Stomach (tissue), 9 donors: Measurements from ENCODE around the gene HEATR9. TPM values are rescaled to one million over a fixed set of nuclear protein-coding genes. Genes with fewer than 3 reads are reported as not detected.
A peak's percentile ranks its signal among the peaks of the same experiment; 100 is the strongest.

Experiments used
- DNase-seq, 2 donors: peaks; one replicate each; pipeline versions ENCODE4 v3.0.0 to v3.0.0-alpha.2; 2013 to 2019
- H3K27ac ChIP-seq, 5 donors: fragments of 200-600 bp in 4 of 5; sonication (generic) in 4 of 5; one replicate each; pipeline ENCODE4 v1.5.1; 2013 to 2019; ENCODE audit warnings: mild to moderate bottlenecking in 1 of 5, moderate library complexity in 1 of 5
- H3K27me3 ChIP-seq, 3 donors: fragments of 200-600 bp; sonication (generic); one replicate each; pipeline ENCODE4 v1.5.1; 2017 to 2019; ENCODE audit warnings: mixed run types in 1 of 3
- H3K36me3 ChIP-seq, 4 donors: fragments of 200-600 bp; sonication (generic); 1 replicate in 3 of 4; 2 replicates in 1 of 4; pipeline ENCODE4 v1.5.1; 2016 to 2019
- H3K4me1 ChIP-seq, 4 donors: fragments of 200-600 bp; sonication (generic); one replicate each; pipeline ENCODE4 v1.5.1; 2016 to 2019
- H3K4me3 ChIP-seq, 4 donors: fragments of 200-600 bp; sonication (generic) in 3 of 4; one replicate each; pipeline ENCODE4 v1.5.1; 2016 to 2019; ENCODE audit warnings: mild to moderate bottlenecking in 1 of 4
- H3K9me3 ChIP-seq, 4 donors: fragments of 200-600 bp; sonication (generic); one replicate each; pipeline ENCODE4 v1.5.1; 2016 to 2019
- CTCF ChIP-seq, 7 experiments: fragments of 450-650 bp in 4 of 7; fragments of 200-600 bp in 3 of 7; sonication (generic) in 3 of 7; IDR thresholded peaks; one replicate each; pipeline ENCODE4 v1.5.1; 2016 to 2019; ENCODE audit warnings: antibody characterized with exemption in 7 of 7, control low read depth in 2 of 7, mild to moderate bottlenecking in 1 of 7
- EP300 ChIP-seq: sonication (generic); formaldehyde crosslinking; IDR thresholded peaks from one replicate; pipeline ENCODE4 v1.6.1; 2017; ENCODE audit warnings: antibody characterized with exemption
- POLR2A ChIP-seq, 4 donors: fragments of 450-650 bp; IDR thresholded peaks; one replicate each; pipeline ENCODE4 v1.6.1; 2016; ENCODE audit warnings: antibody characterized with exemption in 4 of 4, control low read depth in 2 of 4, mild to moderate bottlenecking in 1 of 4, moderate library complexity in 1 of 4
- POLR2AphosphoS5 ChIP-seq, 3 donors: sonication (generic); formaldehyde crosslinking; IDR thresholded peaks; one replicate each; pipeline ENCODE4 v1.6.1; 2016; ENCODE audit warnings: antibody characterized with exemption in 3 of 3
- WGBS, 5 donors: extraction: QIAGEN DNeasy Blood & Tissue Kit in 3 of 5; methylation state at CpG; one replicate each; pipeline versions ENCODE4 v1.1.5 to v1.1.7; 2013 to 2018; 5-methylcytosine and 5-hydroxymethylcytosine counted together
- intact Hi-C: fragments of 100-400 bp; cut with DNase I; formaldehyde crosslinking; loops from one replicate; pipeline ENCODE4 v1.15.1; 2023; ENCODE audit warnings: low total_unique reads
- polyA plus RNA-seq, 3 donors: library from polyadenylated mRNA; stranded (reverse); fragments of 200-250 nt; gene quantifications; one replicate each; pipeline ENCODE4 v1.2.3, GENCODE V29; 2013
- small RNA-seq, 4 donors: library from RNA; depleted of rRNA; stranded (forward); fragments of <200 nt; gene quantifications; one replicate each; pipeline ENCODE3, GENCODE V24; 2016
- total RNA-seq, 5 donors: library from RNA; depleted of rRNA; stranded (reverse); fragments of >200 nt; gene quantifications; one replicate each; pipeline versions ENCODE4 v1.1.0 to v1.2.3, GENCODE V29; 2014 to 2016
- donor health status: healthy with polysubstance abuse.
- donor health status: Bipolar disorder and iron deficiency.
- donor health status: healthy.

Gene HEATR9
- total and polyA plus RNA-seq, 8 donors, result 0.29 TPM; not detected in 7

- 27 to 34% (median 32%) methylated on average over 19 of the region's 19 CpGs for WGBS, 5 donors
- Histone ChIP-seq H3K36me3 (no peaks in the 10 kb centered on the region), H3K4me1 (peaks cover 18 to 55% (median 43%) of the 10 kb centered on the region in 4 donors), H3K27ac (peak overlapping the region; percentile 93 to 98 (median 96)), H3K4me3 (peak overlapping the region; percentile 79 to 96 (median 88)), H3K27me3 (no peaks in the 10 kb centered on the region), H3K9me3 (no peaks in the 10 kb centered on the region)
- TF ChIP-seq POLR2AphosphoS5 (IDR thresholded peaks at IDR 0.05) (no peak), EP300 (no peak), CTCF (IDR thresholded peaks at IDR 0.05) (no peak), POLR2A (IDR thresholded peaks at IDR 0.05) (no peak)
- intact Hi-C loops, result loop anchor here (5.0 kb wide), 1 partner anchor 41 kb away; no protein-coding TSS in a partner anchor
- peak in 1 of 2 donors; percentile 21 for DNase-seq
These were observed 60.3 kb downstream of the HEATR9 start for GRCh38 chr17:35808240-35808961.

GRCh38 chr17:35807371-35808144 is 61.1 kb downstream of the HEATR9 start:
- DNase-seq, result no peak
- no peaks in the 10 kb centered on the region for H3K27me3 ChIP-seq
- WGBS, 5 donors, result 73 to 82% (median 78%) methylated on average over 7 of the region's 7 CpGs
- TF ChIP-seq POLR2A (IDR thresholded peaks at IDR 0.05), result no peak
- no peak overlapping the region for H3K27ac ChIP-seq
- no peaks in the 10 kb centered on the region for H3K36me3 ChIP-seq
- no peaks in the 10 kb centered on the region for H3K9me3 ChIP-seq
- intact Hi-C loops, result loop anchor here (5.0 kb wide), 1 partner anchor 40 kb away; no protein-coding TSS in a partner anchor
- peaks cover 18 to 48% (median 38%) of the 10 kb centered on the region in 4 donors for H3K4me1 ChIP-seq
- H3K4me3 ChIP-seq, result no peak overlapping the region

Small RNAs within 50 kb of the gene (small RNA-seq; reads per million reads assigned to genes)
- 116 to 483 (median 374) reads per million in 4 donors for gene RF00100

Other genes starting within 250 kb of the HEATR9 start
- under 1 TPM in 3 of 5 donors, not detected in 2; 0.37 to 0.89 (median 0.43) TPM for gene RASL10B, start 137.3 kb downstream of the HEATR9 start, total RNA-seq
- gene RASL10B, start 137.3 kb downstream of the HEATR9 start, polyA plus RNA-seq, result 1 to 10 TPM in 1 of 3 donors, under 1 TPM in 2; 0.31 to 1.4 (median 0.75) TPM
- under 1 TPM in 1 of 5 donors, not detected in 4; under 0.01 TPM for gene GAS2L2, start 115.7 kb downstream of the HEATR9 start, total RNA-seq
- gene GAS2L2, start 115.7 kb downstream of the HEATR9 start, polyA plus RNA-seq, result under 1 TPM in 1 of 3 donors, not detected in 2; 0.05 TPM
- not detected for gene C17orf50, start 108.0 kb downstream of the HEATR9 start, total RNA-seq
- gene C17orf50, start 108.0 kb downstream of the HEATR9 start, polyA plus RNA-seq, result not detected
- 10 to 100 TPM in 4 of 5 donors, 1 to 10 TPM in 1; 2.2 to 75.0 (median 20.6) TPM for gene MMP28, start 73.2 kb downstream of the HEATR9 start, total RNA-seq
- 10 to 100 TPM in 1 of 3 donors, 1 to 10 TPM in 2; 3.1 to 21.0 (median 6.1) TPM for gene MMP28, start 73.2 kb downstream of the HEATR9 start, polyA plus RNA-seq
- gene TAF15, start 59.4 kb downstream of the HEATR9 start, total RNA-seq, result 100 to 1,000 TPM in 1 of 5 donors, 10 to 100 TPM in 4; 21.1 to 127 (median 60.1) TPM
- 100 to 1,000 TPM in 1 of 3 donors, 10 to 100 TPM in 2; 88.8 to 101 (median 96.4) TPM for gene TAF15, start 59.4 kb downstream of the HEATR9 start, polyA plus RNA-seq
- gene CCL5, start 11.5 kb upstream of the HEATR9 start, total RNA-seq, result 10 to 100 TPM in 1 of 5 donors, 1 to 10 TPM in 2, not detected in 2; 2.0 to 21.7 (median 2.6) TPM
- 10 to 100 TPM in 1 of 3 donors, 1 to 10 TPM in 2; 4.9 to 32.2 (median 5.7) TPM for gene CCL5, start 11.5 kb upstream of the HEATR9 start, polyA plus RNA-seq
- 1 to 10 TPM in 1 of 5 donors, not detected in 4; 5.9 TPM for gene RDM1, start 61.9 kb upstream of the HEATR9 start, total RNA-seq
- gene RDM1, start 61.9 kb upstream of the HEATR9 start, polyA plus RNA-seq, result under 1 TPM in 1 of 3 donors, not detected in 2; 0.98 TPM
- gene LYZL6, start 74.8 kb upstream of the HEATR9 start, total RNA-seq, result not detected
- not detected for gene LYZL6, start 74.8 kb upstream of the HEATR9 start, polyA plus RNA-seq
- gene CCL16, start 112.6 kb upstream of the HEATR9 start, total RNA-seq, result under 1 TPM in 1 of 5 donors, not detected in 4; 0.72 TPM
- under 1 TPM in 1 of 3 donors, not detected in 2; 0.15 TPM for gene CCL16, start 112.6 kb upstream of the HEATR9 start, polyA plus RNA-seq
- 1 to 10 TPM in 4 of 5 donors, under 1 TPM in 1; 0.58 to 8.4 (median 2.2) TPM for gene CCL14, start 117.8 kb upstream of the HEATR9 start, total RNA-seq
- 10 to 100 TPM in 2 of 3 donors, 1 to 10 TPM in 1; 2.9 to 80.3 (median 19.6) TPM for gene CCL14, start 117.8 kb upstream of the HEATR9 start, polyA plus RNA-seq
- 1 to 10 TPM in 1 of 5 donors, not detected in 4; 1.2 TPM for gene CCL15, start 132.7 kb upstream of the HEATR9 start, total RNA-seq
- not detected for gene CCL15, start 132.7 kb upstream of the HEATR9 start, polyA plus RNA-seq
- 1 to 10 TPM in 1 of 5 donors, not detected in 4; 1.4 TPM for gene CCL23, start 149.1 kb upstream of the HEATR9 start, total RNA-seq
- 1 to 10 TPM in 1 of 3 donors, not detected in 2; 4.8 TPM for gene CCL23, start 149.1 kb upstream of the HEATR9 start, polyA plus RNA-seq
- 1 to 10 TPM in 1 of 5 donors, not detected in 4; 4.0 TPM for gene CCL18, start 195.4 kb upstream of the HEATR9 start, total RNA-seq
- gene CCL18, start 195.4 kb upstream of the HEATR9 start, polyA plus RNA-seq, result 10 to 100 TPM in 1 of 3 donors, under 1 TPM in 2; 0.87 to 12.2 (median 0.92) TPM
- gene CCL3, start 221.3 kb upstream of the HEATR9 start, total RNA-seq, result 1 to 10 TPM in 2 of 5 donors, not detected in 3; 2.9 to 7.2 TPM
- gene CCL3, start 221.3 kb upstream of the HEATR9 start, polyA plus RNA-seq, result 10 to 100 TPM in 1 of 3 donors, 1 to 10 TPM in 2; 2.0 to 19.1 (median 2.9) TPM
- gene CCL4, start 234.9 kb upstream of the HEATR9 start, total RNA-seq, result 10 to 100 TPM in 1 of 5 donors, 1 to 10 TPM in 2, not detected in 2; 1.8 to 10.7 (median 9.3) TPM
- gene CCL4, start 234.9 kb upstream of the HEATR9 start, polyA plus RNA-seq, result 1 to 10 TPM; 1.6 to 8.1 (median 8.1) TPM